ENCODE measurements around the gene ACOT4.
"Not testable (repeated sequence)": the region's sequence is repeated elsewhere in the genome, so short reads cannot be mapped to it uniquely, and the experiment has no call there.

Gene ACOT4

GRCh38 chr14:73634011-73634833, 42.5 kb downstream of the ACOT4 start:
- peak; percentile 20 for DNase-seq

- not testable (repeated sequence) for DNase-seq
Measured at GRCh38 chr14:73636355-73636754, 44.7 kb downstream of the ACOT4 start.

GRCh38 chr14:73637830-73638229, 46.2 kb downstream of the ACOT4 start:
- DNase-seq, result no peak

GRCh38 chr14:73640796-73641365, 49.2 kb downstream of the ACOT4 start:
- DNase-seq, result no peak

GRCh38 chr14:73644531-73645247, 53.0 kb downstream of the ACOT4 start, which contains the start of gene DNAL1:
Gene DNAL1, plus strand, starts transcription at chr14:73644986. Its CDS starts 54 bp downstream, at chr14:73645040.
- peak; percentile 91 for DNase-seq

- no peak for DNase-seq
Measured at GRCh38 chr14:73645248-73645610, 53.6 kb downstream of the ACOT4 start.

Data from activated T-cell treated with anti-CD3 and anti-CD28 coated beads, Interleukin-2, amount 50 U/mL, for 1 hour (primary cell).